ENCODE data around the gene PAPPA.

GRCh38 chr9:116320290-116320689 lies 166.7 kb downstream of the PAPPA start:
- no peak for TF ChIP-seq POLR2A (IDR thresholded peaks at IDR 0.05)
- TF ChIP-seq CTCF (IDR thresholded peaks at IDR 0.05) = no peak
